ENCODE results near the gene SH3RF3.

- no peak for TF ChIP-seq ATF3 (IDR thresholded peaks at IDR 0.05)
- TF ChIP-seq POLR2AphosphoS5 (IDR thresholded peaks at IDR 0.05; ENCODE audit: low read depth, low read length), result no peak
- TF ChIP-seq CTCF (IDR thresholded peaks at IDR 0.05 in 2 of 3, conservative IDR thresholded peaks at IDR 0.05 in 1 of 3; ENCODE audit: borderline replicate concordance in 1 of 3, insufficient read depth in 1 of 3, low read depth in 2 of 3, low read length in 2 of 3), result no peak
- TF ChIP-seq YY1 (IDR thresholded peaks at IDR 0.05; ENCODE audit: extremely low read depth, insufficient replicate concordance, low read depth, low read length), result no peak
- no peak for TF ChIP-seq ZFX (IDR thresholded peaks at IDR 0.05)
- no peak for TF ChIP-seq POLR2A (IDR thresholded peaks at IDR 0.05; ENCODE audit: borderline replicate concordance, extremely low read depth, insufficient read depth, insufficient read length)
- no peak for TF ChIP-seq ZNF274 (IDR thresholded peaks at IDR 0.05; ENCODE audit: low read depth, low read length)
- TF ChIP-seq SIN3A (IDR thresholded peaks at IDR 0.05; ENCODE audit: low read depth), result no peak
- TF ChIP-seq SP1 (IDR thresholded peaks at IDR 0.05; ENCODE audit: low read depth), result no peak
These were observed 253.9 kb downstream of the SH3RF3 start for GRCh38 chr2:109382951-109383350.

All from HCT116 (cell line).